PC-9 (cell line): Measurements from ENCODE around the gene KIAA1191. TPM values are rescaled to one million over a fixed set of nuclear protein-coding genes. Genes with fewer than 3 reads are reported as not detected.

ENCODE experiments used
- BruUV-seq: library from RNA; stranded (reverse); fragments of 400-500 nt; replicated peaks from 2 replicates; lab custom pipeline; 2021; lab: Mats Ljungman, UMichigan
- CTCF ChIA-PET: fragments of 300-600 bp; sonication (Branson Sonifier 250); formaldehyde crosslinking; loops from one replicate; lab custom pipeline; 2022; ENCODE audit warnings: antibody characterized with exemption; lab: Charles Lee
- POLR2A ChIA-PET: fragments of 300-600 bp; sonication (Branson Sonifier 250); formaldehyde crosslinking; loops from one replicate; lab custom pipeline; 2022; ENCODE audit warnings: antibody characterized with exemption; ENCODE audit not compliant: unreplicated experiment; lab: Charles Lee
- DNase-seq, 2 experiments: peaks; one replicate each; pipeline versions ENCODE4 v3.0.0 to v3.0.0-alpha.2; 2015 to 2022; ENCODE audit warnings: mixed read lengths in 1 of 2
- H2AFZ ChIP-seq: fragments of 200-600 bp; sonication (generic); 2 replicates; pipeline ENCODE4 v1.8.1; 2017; ENCODE audit warnings: antibody characterized with exemption
- H3F3A ChIP-seq: fragments of 200-600 bp; sonication (generic); 2 replicates; pipeline ENCODE4 v1.8.1; 2017; ENCODE audit warnings: antibody characterized with exemption, mild to moderate bottlenecking, low read depth; ENCODE audit not compliant: insufficient read depth
- H3K27ac ChIP-seq: fragments of 200-600 bp; sonication (generic); 2 replicates; pipeline ENCODE4 v1.6.1; 2016; ENCODE audit warnings: mixed run types
- H3K27me3 ChIP-seq: fragments of 200-600 bp; sonication (generic); 2 replicates; pipeline ENCODE4 v1.6.1; 2016; ENCODE audit warnings: low read depth, mixed run types; ENCODE audit not compliant: insufficient read depth
- H3K36me3 ChIP-seq: fragments of 200-600 bp; sonication (generic); 2 replicates; pipeline ENCODE4 v1.6.1; 2016; ENCODE audit warnings: low read depth, mixed run types
- H3K4me1 ChIP-seq: fragments of 200-600 bp; sonication (generic); replicated peaks from 2 replicates; pipeline ENCODE4 v1.6.1; 2016; ENCODE audit warnings: mixed run types; ENCODE audit not compliant: insufficient read depth
- H3K4me2 ChIP-seq: fragments of 200-600 bp; sonication (generic); 2 replicates; pipeline ENCODE4 v1.6.1; 2017; ENCODE audit warnings: mixed run types
- H3K4me3 ChIP-seq: fragments of 200-600 bp; sonication (generic); 2 replicates; pipeline ENCODE4 v1.6.1; 2016; ENCODE audit warnings: mixed run types
- H3K79me2 ChIP-seq: fragments of 200-600 bp; sonication (generic); 2 replicates; pipeline ENCODE4 v1.6.1; 2017; ENCODE audit warnings: low read depth, mixed run types
- H3K9me2 ChIP-seq: fragments of 200-600 bp; sonication (generic); 2 replicates; pipeline ENCODE4 v1.8.1; 2017; ENCODE audit warnings: mild to moderate bottlenecking; ENCODE audit not compliant: insufficient read depth
- H3K9me3 ChIP-seq: fragments of 200-600 bp; sonication (generic); 2 replicates; pipeline ENCODE4 v1.8.1; 2016; ENCODE audit warnings: low read depth; ENCODE audit not compliant: insufficient read depth
- H4K20me1 ChIP-seq: fragments of 200-600 bp; sonication (generic); 2 replicates; pipeline ENCODE4 v1.8.1; 2017; ENCODE audit not compliant: insufficient read depth
- CTCF ChIP-seq: fragments of 200-600 bp; sonication (generic); conservative IDR thresholded peaks from 2 replicates; pipeline ENCODE4 v1.6.1; 2017; ENCODE audit warnings: mixed run types, antibody characterized with exemption, mild to moderate bottlenecking, moderate library complexity
- EZH2 ChIP-seq: fragments of 200-600 bp; sonication (generic); IDR thresholded peaks from 2 replicates; pipeline ENCODE4 v1.8.0; 2017; ENCODE audit warnings: antibody characterized with exemption, low read depth
- intact Hi-C: fragments of 100-400 bp; cut with micrococcal nuclease; formaldehyde crosslinking; loops from one replicate; pipeline ENCODE4 v1.10.0; 2022; ENCODE audit not compliant: unreplicated experiment
- total RNA-seq: library from RNA; stranded (reverse); gene quantifications from 2 replicates; pipeline ENCODE4 v1.2.3, GENCODE V29; 2021

Gene KIAA1191
- total RNA-seq, 1 experiment from 2014 or later: 115 TPM

- intact Hi-C loops: no loop called here
- Histone ChIP-seq H3K9me2 (no peaks in the 10 kb centered on the region), H3K9me3 (no peaks in the 10 kb centered on the region), H3K4me1 (peaks cover 13% of the 10 kb centered on the region), H3F3A (0 out of 2 replicates have a peak, but pooled peaks cover 12% of the 10 kb centered on the region), H3K36me3 (no peaks in the 10 kb centered on the region), H3K79me2 (no peaks in the 10 kb centered on the region), H3K4me2 (peak overlapping the region; percentile 30), H3K27me3 (no peaks in the 10 kb centered on the region), H2AFZ (no peak overlapping the region), H3K27ac (0 out of 2 replicates have a peak overlapping the region, but pooled peaks have one; percentile 16), H4K20me1 (no peaks in the 10 kb centered on the region), H3K4me3 (no peak overlapping the region)
- DNase-seq: peak; percentile 70 to 86
- TSS peak; percentile 14 for BruUV-seq
- ChIA-PET CTCF (interaction anchor here (1.0 kb wide), 1 partner anchor 10 kb away, joined by 3 read pairs; no protein-coding TSS in a partner anchor), POLR2A (no interaction called here)
- TF ChIP-seq CTCF (no peak), EZH2 (no peak)
Observed at GRCh38 chr5:176371621-176372539, 10.3 kb upstream of the KIAA1191 start.

GRCh38 chr5:176369934-176370711 lies 8.6 kb upstream of the KIAA1191 start:
- no peak for TF ChIP-seq EZH2
- TF ChIP-seq CTCF: no peak
- BruUV-seq: no TSS peak
- Histone ChIP-seq H3K27me3 (no peaks in the 10 kb centered on the region), H3K4me2 (no peak overlapping the region), H2AFZ (no peak overlapping the region), H4K20me1 (no peaks in the 10 kb centered on the region), H3K9me3 (no peaks in the 10 kb centered on the region), H3K9me2 (no peaks in the 10 kb centered on the region), H3K4me1 (peaks cover 13% of the 10 kb centered on the region), H3F3A (0 out of 2 replicates have a peak, but pooled peaks cover 12% of the 10 kb centered on the region), H3K79me2 (no peaks in the 10 kb centered on the region), H3K36me3 (no peaks in the 10 kb centered on the region), H3K4me3 (no peak overlapping the region), H3K27ac (no peak overlapping the region)
- DNase-seq: no peak
- intact Hi-C loops: no loop called here
- POLR2A ChIA-PET: no interaction called here
- CTCF ChIA-PET: no interaction called here

DNA sequence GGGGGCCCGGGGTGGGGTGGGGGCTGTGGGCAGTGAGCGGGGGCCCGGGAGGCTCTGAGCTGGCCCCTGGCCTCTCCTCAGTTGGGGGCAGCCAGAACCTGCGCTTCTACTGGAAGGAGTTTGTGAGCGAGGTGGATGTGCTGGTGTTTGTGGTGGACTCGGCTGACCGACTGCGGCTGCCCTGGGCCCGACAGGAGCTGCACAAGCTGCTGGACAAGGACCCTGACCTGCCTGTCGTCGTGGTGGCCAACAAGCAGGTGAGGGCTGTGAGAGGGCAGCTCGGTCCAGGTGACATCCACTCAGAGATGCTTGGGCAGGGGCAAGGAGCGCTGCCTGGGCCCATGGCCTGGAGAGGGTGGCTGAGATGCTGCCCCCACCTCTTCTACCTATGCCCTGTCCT lies 7.2 kb upstream of the KIAA1191 start:
- Histone ChIP-seq H3K27ac (no peak overlapping the region), H3K36me3 (no peaks in the 10 kb centered on the region), H3K79me2 (no peaks in the 10 kb centered on the region), H3K4me2 (no peak overlapping the region), H4K20me1 (no peaks in the 10 kb centered on the region), H3K9me3 (no peaks in the 10 kb centered on the region), H3F3A (0 out of 2 replicates have a peak, but pooled peaks cover 12% of the 10 kb centered on the region), H3K4me3 (no peak overlapping the region), H2AFZ (no peak overlapping the region), H3K9me2 (no peaks in the 10 kb centered on the region), H3K27me3 (no peaks in the 10 kb centered on the region), H3K4me1 (peaks cover 13% of the 10 kb centered on the region)
- intact Hi-C loops: no loop called here
- no TSS peak for BruUV-seq
- TF ChIP-seq CTCF: no peak
- no peak for TF ChIP-seq EZH2
- ChIA-PET POLR2A (no interaction called here), CTCF (no interaction called here)
- DNase-seq: no peak
